Measurements from ENCODE around the gene AP2B1. TPM values are rescaled to one million over a fixed set of nuclear protein-coding genes. Genes with fewer than 3 reads are reported as not detected.

AP2B1 gene
- total and polyA plus RNA-seq, 9 of the 15 experiments (the other 6 are each of a cell fraction or from before 2014, with no cell fraction given): 60.1 to 287 (median 105) TPM

DNA sequence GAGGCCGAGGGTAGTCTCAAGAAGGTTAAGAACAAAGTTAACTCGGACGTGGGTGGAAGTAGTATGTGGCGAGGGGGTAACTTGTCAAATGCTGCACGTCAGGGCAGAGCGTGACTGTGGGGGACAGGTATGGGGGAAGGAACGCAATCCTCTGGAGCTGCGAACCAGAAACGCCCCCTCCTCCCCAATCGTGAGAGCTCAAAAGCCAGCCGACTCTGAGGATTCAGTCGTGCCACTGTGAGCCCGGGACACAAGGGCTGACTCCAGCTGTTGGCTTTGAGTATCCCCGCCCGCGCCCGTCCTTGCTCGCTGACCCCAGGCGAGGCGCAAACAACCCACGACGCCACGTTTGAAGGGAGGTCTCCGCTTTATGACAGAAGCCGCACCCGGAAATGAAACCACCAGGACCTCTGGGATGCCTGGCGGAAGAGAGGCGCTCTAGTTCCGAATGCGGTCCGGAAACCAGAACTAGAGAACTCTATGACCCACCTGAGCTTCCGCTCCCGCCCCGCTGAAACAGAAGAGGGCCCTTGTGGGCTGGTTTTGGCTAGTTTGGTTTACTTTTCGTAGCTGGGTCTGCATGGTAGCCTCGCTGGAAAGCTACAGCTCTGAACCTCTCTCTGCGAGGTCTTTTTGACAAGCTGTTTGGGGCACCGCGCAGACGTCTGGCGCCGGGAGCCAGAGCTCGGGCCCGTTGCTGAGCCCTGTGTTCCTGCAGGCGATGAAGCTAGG lies 8.8 kb upstream of the AP2B1 start, which contains the start of gene PEX12 (continued):
- TF ChIP-seq GABPB1 (CRISPR knock-in tag; IDR thresholded peaks at IDR 0.05): peak; percentile 90
- TF ChIP-seq MCM2 (IDR thresholded peaks at IDR 0.05; ENCODE audit: low read depth): no peak
- no peak for TF ChIP-seq ZNF347 (CRISPR knock-in tag; IDR thresholded peaks at IDR 0.05; ENCODE audit: low read depth)
- peak; percentile 99 for TF ChIP-seq NR2C1 (IDR thresholded peaks at IDR 0.05)
- TF ChIP-seq NR2C1 (tag; IDR thresholded peaks at IDR 0.05): peak; percentile 99
- TF ChIP-seq CEBPG (CRISPR knock-in tag; IDR thresholded peaks at IDR 0.05): no peak
- no peak for TF ChIP-seq CEBPG (tag; conservative IDR thresholded peaks at IDR 0.05 in 1 of 2, IDR thresholded peaks at IDR 0.05 in 1 of 2)
- TF ChIP-seq CTCF (IDR thresholded peaks at IDR 0.05 in 2 of 3, conservative IDR thresholded peaks at IDR 0.05 in 1 of 3; ENCODE audit: insufficient read depth in 2 of 3, low read depth in 1 of 3, low read length in 3 of 3): peak in 2 of 3 experiments; percentile 8 to 17; a peak in 1 of 6 replicates
- TF ChIP-seq EP300 (IDR thresholded peaks at IDR 0.05; ENCODE audit: low read length): no peak; the same call in 1 of the 2 replicates
- TF ChIP-seq PRMT5 (CRISPR knock-in tag; IDR thresholded peaks at IDR 0.05): no peak
- no peak for TF ChIP-seq ZBTB1 (CRISPR knock-in tag; IDR thresholded peaks at IDR 0.05; ENCODE audit: borderline replicate concordance, low read depth)
- no peak for TF ChIP-seq CBX2 (IDR thresholded peaks at IDR 0.05; ENCODE audit: insufficient read depth, low read length, poor library complexity, severe bottlenecking)
- no peak for TF ChIP-seq CHD1 (IDR thresholded peaks at IDR 0.05; ENCODE audit: low read length)
- TF ChIP-seq TFAP4 (CRISPR knock-in tag; IDR thresholded peaks at IDR 0.05; ENCODE audit: borderline replicate concordance): peak; percentile 94
- no peak for TF ChIP-seq SMARCA5 (IDR thresholded peaks at IDR 0.05)
- no peak for TF ChIP-seq ZNF324 (CRISPR knock-in tag; IDR thresholded peaks at IDR 0.05)
- TF ChIP-seq TSHZ1 (CRISPR knock-in tag; IDR thresholded peaks at IDR 0.05): no peak
- TF ChIP-seq ZEB2 (IDR thresholded peaks at IDR 0.05): no peak
- no peak for TF ChIP-seq NFE2L1 (tag; IDR thresholded peaks at IDR 0.05; ENCODE audit: borderline replicate concordance, low read depth)
- TF ChIP-seq ZNF707 (CRISPR knock-in tag; conservative IDR thresholded peaks at IDR 0.05): no peak
- TF ChIP-seq NR2F6 (CRISPR knock-in tag; IDR thresholded peaks at IDR 0.05): no peak
- TF ChIP-seq GATA2 (CRISPR knock-in tag; IDR thresholded peaks at IDR 0.05): no peak
- peak; percentile 72 for TF ChIP-seq TAF7 (tag; IDR thresholded peaks at IDR 0.05)
- TF ChIP-seq ZNF311 (CRISPR knock-in tag; IDR thresholded peaks at IDR 0.05): no peak

Measured in K562 (cell line).